GM13977 (cell line): ENCODE data around the gene ZNF138.
"Not testable (repeated sequence)": the region's sequence is repeated elsewhere in the genome, so short reads cannot be mapped to it uniquely, and the experiment has no call there.

Experiments used
- DNase-seq: peaks from one replicate; pipeline ENCODE4 v3.0.0; 2012; ENCODE audit warnings: low spot score
- CTCF ChIP-seq: IDR thresholded peaks from 2 replicates; pipeline ENCODE4 v1.5.1; 2012; ENCODE audit warnings: mild to moderate bottlenecking, control low read depth; ENCODE audit not compliant: insufficient read depth; ENCODE audit errors: extremely low read depth, missing control alignments
- in situ Hi-C: fragments of 300-500 bp; cut with MboI; formaldehyde crosslinking; loops from one replicate; pipeline ENCODE4 v1.12.0; 2022; ENCODE audit warnings: low sequenced_read_pairs, low pct_unique_long_range_greater_than_20kb, mixed read lengths, inconsistent platforms; ENCODE audit not compliant: unreplicated experiment

ZNF138 gene

GRCh38 chr7:64774204-64774842 lies 19.9 kb upstream of the ZNF138 start:
- DNase-seq: no peak
- in situ Hi-C loops: no loop called here
- TF ChIP-seq CTCF: no peak

- in situ Hi-C loops: no loop called here
- DNase-seq: no peak
- no peak for TF ChIP-seq CTCF
These were observed 18.9 kb upstream of the ZNF138 start for GRCh38 chr7:64775289-64775688.

- DNase-seq, in situ Hi-C loops: not testable (repeated sequence)
These were observed 9.4 kb upstream of the ZNF138 start for GRCh38 chr7:64784842-64785241.

- in situ Hi-C loops: no loop called here
These were observed 6.9 kb upstream of the ZNF138 start for GRCh38 chr7:64787295-64787694.

GRCh38 chr7:64789241-64789640 lies 5.0 kb upstream of the ZNF138 start:
- DNase-seq, in situ Hi-C loops: not testable (repeated sequence)

More at GRCh38 chr7:64787295-64787694, 6.9 kb upstream of the ZNF138 start:
- DNase-seq: no peak
- TF ChIP-seq CTCF: no peak

- no peak for TF ChIP-seq CTCF
- in situ Hi-C loops: no loop called here
- no peak for DNase-seq
These were observed 997 bp upstream of the ZNF138 start for GRCh38 chr7:64793106-64793755.

GRCh38 chr7:64795176-64795575 lies 948 bp downstream of the ZNF138 start:
- DNase-seq: no peak
- no peak for TF ChIP-seq CTCF
- in situ Hi-C loops: no loop called here

- DNase-seq, in situ Hi-C loops: not testable (repeated sequence)
These were observed 4.9 kb downstream of the ZNF138 start for GRCh38 chr7:64799169-64799568.
